ENCODE data around the gene SPRR4.
A peak's percentile ranks its signal among the peaks of the same experiment; 100 is the strongest.

SPRR4 gene

GRCh38 chr1:152964536-152964935 lies 5.9 kb upstream of the SPRR4 start:
- H3K36me3 ChIP-seq (ENCODE audit: control insufficient read depth, insufficient read depth, low read length): no peaks in the 10 kb centered on the region
- H3K4me3 ChIP-seq (replicated peaks; ENCODE audit: low read depth, low read length): no peak overlapping the region
- no peaks in the 10 kb centered on the region for H3K27me3 ChIP-seq (replicated peaks; ENCODE audit: control insufficient read depth, insufficient read depth, low read length)
- TF ChIP-seq CTCF (IDR thresholded peaks at IDR 0.05; ENCODE audit: insufficient read depth, low read length, poor library complexity, severe bottlenecking): no peak
- DNase-seq (ENCODE audit: extremely low read depth, insufficient read length): no peak

GRCh38 chr1:152965853-152966252 lies 4.6 kb upstream of the SPRR4 start:
- no peak for DNase-seq (ENCODE audit: extremely low read depth, insufficient read length)
- Histone ChIP-seq H3K4me3 (replicated peaks; ENCODE audit: low read depth, low read length) (no peak overlapping the region), H3K36me3 (ENCODE audit: control insufficient read depth, insufficient read depth, low read length) (no peaks in the 10 kb centered on the region), H3K27me3 (replicated peaks; ENCODE audit: control insufficient read depth, insufficient read depth, low read length) (no peaks in the 10 kb centered on the region)
- no peak for TF ChIP-seq CTCF (IDR thresholded peaks at IDR 0.05; ENCODE audit: insufficient read depth, low read length, poor library complexity, severe bottlenecking)

- DNase-seq (ENCODE audit: extremely low read depth, insufficient read length): peak; percentile 17
- H3K4me3 ChIP-seq (replicated peaks; ENCODE audit: low read depth, low read length): no peak overlapping the region
- TF ChIP-seq CTCF (IDR thresholded peaks at IDR 0.05; ENCODE audit: insufficient read depth, low read length, poor library complexity, severe bottlenecking): no peak
- no peaks in the 10 kb centered on the region for H3K27me3 ChIP-seq (replicated peaks; ENCODE audit: control insufficient read depth, insufficient read depth, low read length)
- H3K36me3 ChIP-seq (ENCODE audit: control insufficient read depth, insufficient read depth, low read length): no peaks in the 10 kb centered on the region
These were observed 3.2 kb upstream of the SPRR4 start for GRCh38 chr1:152967201-152967600.

- TF ChIP-seq CTCF (IDR thresholded peaks at IDR 0.05; ENCODE audit: insufficient read depth, low read length, poor library complexity, severe bottlenecking): no peak
- Histone ChIP-seq H3K36me3 (ENCODE audit: control insufficient read depth, insufficient read depth, low read length) (no peaks in the 10 kb centered on the region), H3K4me3 (replicated peaks; ENCODE audit: low read depth, low read length) (no peak overlapping the region), H3K27me3 (replicated peaks; ENCODE audit: control insufficient read depth, insufficient read depth, low read length) (no peaks in the 10 kb centered on the region)
- peak; percentile 42 for DNase-seq (ENCODE audit: extremely low read depth, insufficient read length)
These were observed 2.2 kb upstream of the SPRR4 start for GRCh38 chr1:152968248-152968647.

GRCh38 chr1:152969036-152969435 lies 1.4 kb upstream of the SPRR4 start:
- TF ChIP-seq CTCF (IDR thresholded peaks at IDR 0.05; ENCODE audit: insufficient read depth, low read length, poor library complexity, severe bottlenecking): no peak
- Histone ChIP-seq H3K27me3 (replicated peaks; ENCODE audit: control insufficient read depth, insufficient read depth, low read length) (no peaks in the 10 kb centered on the region), H3K36me3 (ENCODE audit: control insufficient read depth, insufficient read depth, low read length) (no peaks in the 10 kb centered on the region), H3K4me3 (replicated peaks; ENCODE audit: low read depth, low read length) (no peak overlapping the region)
- no peak for DNase-seq (ENCODE audit: extremely low read depth, insufficient read length)

- H3K36me3 ChIP-seq (ENCODE audit: control insufficient read depth, insufficient read depth, low read length): no peaks in the 10 kb centered on the region
- no peaks in the 10 kb centered on the region for H3K27me3 ChIP-seq (replicated peaks; ENCODE audit: control insufficient read depth, insufficient read depth, low read length)
- no peak for TF ChIP-seq CTCF (IDR thresholded peaks at IDR 0.05; ENCODE audit: insufficient read depth, low read length, poor library complexity, severe bottlenecking)
- no peak overlapping the region for H3K4me3 ChIP-seq (replicated peaks; ENCODE audit: low read depth, low read length)
- DNase-seq (ENCODE audit: extremely low read depth, insufficient read length): no peak
These were observed 1.9 kb downstream of the SPRR4 start for GRCh38 chr1:152972196-152972886.

All from GM06990 (cell line).